HEK293 (cell line): ENCODE data around the gene HP.

ENCODE experiments used
- ATF2 ChIP-seq: fragments of 450-650 bp; formaldehyde crosslinking; IDR thresholded peaks from 2 replicates; pipeline ENCODE4 v1.5.1; 2016; ENCODE audit warnings: missing biosample characterization, missing genetic modification characterization, low read depth
- ELK4 ChIP-seq: IDR thresholded peaks from 2 replicates; pipeline ENCODE4 v1.6.1; 2011; ENCODE audit warnings: mild to moderate bottlenecking, low read depth, low read length, borderline replicate concordance
- GLI2 ChIP-seq: fragments of 450-650 bp; formaldehyde crosslinking; IDR thresholded peaks from 2 replicates; pipeline ENCODE4; 2017; ENCODE audit warnings: missing biosample characterization, missing genetic modification characterization, low read depth, borderline replicate concordance
- KLF8 ChIP-seq: fragments of 450-650 bp; formaldehyde crosslinking; IDR thresholded peaks from 2 replicates; pipeline ENCODE4 v1.5.1; 2016; ENCODE audit warnings: missing biosample characterization, missing genetic modification characterization
- PATZ1 ChIP-seq: fragments of 450-650 bp; formaldehyde crosslinking; IDR thresholded peaks from 2 replicates; pipeline ENCODE4 v1.5.1; 2016; ENCODE audit warnings: missing biosample characterization, missing genetic modification characterization
- PRDM1 ChIP-seq: fragments of 450-650 bp; formaldehyde crosslinking; IDR thresholded peaks from 2 replicates; pipeline ENCODE4; 2016; ENCODE audit warnings: missing biosample characterization, missing genetic modification characterization
- PRDM10 ChIP-seq: fragments of 450-650 bp; formaldehyde crosslinking; IDR thresholded peaks from 2 replicates; pipeline ENCODE4 v1.5.1; 2016; ENCODE audit warnings: missing biosample characterization, missing genetic modification characterization
- SCRT2 ChIP-seq: fragments of 450-650 bp; formaldehyde crosslinking; IDR thresholded peaks from 2 replicates; pipeline ENCODE4 v1.5.1; 2016; ENCODE audit warnings: missing biosample characterization, missing genetic modification characterization
- ZBTB44 ChIP-seq: fragments of 450-650 bp; IDR thresholded peaks from 2 replicates; pipeline ENCODE4 v1.5.1; 2018; ENCODE audit warnings: missing biosample characterization, mild to moderate bottlenecking, missing genetic modification characterization
- ZBTB6 ChIP-seq: fragments of 450-650 bp; formaldehyde crosslinking; IDR thresholded peaks from 2 replicates; pipeline ENCODE4 v1.5.1; 2017; ENCODE audit warnings: missing biosample characterization, missing genetic modification characterization
- ZBTB7A ChIP-seq: fragments of 450-650 bp; formaldehyde crosslinking; IDR thresholded peaks from 2 replicates; pipeline ENCODE4 v1.5.1; 2016; ENCODE audit warnings: low read depth, missing biosample characterization, missing genetic modification characterization
- ZEB2 ChIP-seq: fragments of 450-650 bp; formaldehyde crosslinking; IDR thresholded peaks from 2 replicates; pipeline ENCODE4 v1.5.1; 2016; ENCODE audit warnings: missing biosample characterization, missing genetic modification characterization
- ZNF133 ChIP-seq: fragments of 450-650 bp; formaldehyde crosslinking; IDR thresholded peaks from 2 replicates; pipeline ENCODE4 v1.5.1; 2016; ENCODE audit warnings: missing biosample characterization, missing genetic modification characterization
- ZNF138 ChIP-seq: fragments of 450-650 bp; formaldehyde crosslinking; IDR thresholded peaks from 2 replicates; pipeline ENCODE4 v1.5.1; 2016; ENCODE audit warnings: missing biosample characterization, missing genetic modification characterization, borderline replicate concordance
- ZNF155 ChIP-seq: fragments of 450-650 bp; formaldehyde crosslinking; IDR thresholded peaks from 2 replicates; pipeline ENCODE4 v1.5.1; 2016; ENCODE audit warnings: missing biosample characterization, missing genetic modification characterization
- ZNF292 ChIP-seq: fragments of 450-650 bp; formaldehyde crosslinking; IDR thresholded peaks from 2 replicates; pipeline ENCODE4 v1.5.1; 2016; ENCODE audit warnings: low read depth, missing biosample characterization, missing genetic modification characterization, borderline replicate concordance
- ZNF311 ChIP-seq: fragments of 450-650 bp; formaldehyde crosslinking; IDR thresholded peaks from 2 replicates; pipeline ENCODE4 v1.5.1; 2017; ENCODE audit warnings: missing biosample characterization, missing genetic modification characterization, borderline replicate concordance
- ZNF324 ChIP-seq: fragments of 450-650 bp; formaldehyde crosslinking; IDR thresholded peaks from 2 replicates; pipeline ENCODE4 v1.5.1; 2016; ENCODE audit warnings: missing biosample characterization, missing genetic modification characterization
- ZNF350 ChIP-seq: fragments of 450-650 bp; formaldehyde crosslinking; IDR thresholded peaks from 2 replicates; pipeline ENCODE4 v1.5.0; 2017; ENCODE audit warnings: missing biosample characterization, mild to moderate bottlenecking, missing genetic modification characterization
- ZNF488 ChIP-seq: fragments of 450-650 bp; formaldehyde crosslinking; IDR thresholded peaks from 2 replicates; pipeline ENCODE4 v1.5.1; 2016; ENCODE audit warnings: missing biosample characterization, missing genetic modification characterization
- ZNF521 ChIP-seq: fragments of 450-650 bp; formaldehyde crosslinking; IDR thresholded peaks from 2 replicates; pipeline ENCODE4 v1.5.1; 2017; ENCODE audit warnings: missing biosample characterization, mild to moderate bottlenecking, missing genetic modification characterization
- ZNF596 ChIP-seq: fragments of 450-650 bp; IDR thresholded peaks from 2 replicates; pipeline ENCODE4 v1.5.0; 2018; ENCODE audit warnings: missing biosample characterization, mild to moderate bottlenecking, missing genetic modification characterization, moderate library complexity
- ZNF610 ChIP-seq: fragments of 450-650 bp; formaldehyde crosslinking; IDR thresholded peaks from 2 replicates; pipeline ENCODE4 v1.5.1; 2016; ENCODE audit warnings: missing biosample characterization, missing genetic modification characterization, borderline replicate concordance
- ZNF660 ChIP-seq: fragments of 450-650 bp; IDR thresholded peaks from 2 replicates; pipeline ENCODE4 v1.5.1; 2018; ENCODE audit warnings: missing biosample characterization, mild to moderate bottlenecking, missing genetic modification characterization
- ZNF670 ChIP-seq: fragments of 450-650 bp; formaldehyde crosslinking; IDR thresholded peaks from 2 replicates; pipeline ENCODE4 v1.5.1; 2016; ENCODE audit warnings: missing biosample characterization, missing genetic modification characterization, low read depth
- ZNF776 ChIP-seq: fragments of 450-650 bp; formaldehyde crosslinking; IDR thresholded peaks from 2 replicates; pipeline ENCODE4 v1.5.0; 2017; ENCODE audit warnings: missing biosample characterization, missing genetic modification characterization, borderline replicate concordance
- ZNF837 ChIP-seq: fragments of 450-650 bp; formaldehyde crosslinking; IDR thresholded peaks from 2 replicates; pipeline ENCODE4 v1.5.1; 2016; ENCODE audit warnings: missing biosample characterization, missing genetic modification characterization

HP gene

GRCh38 chr16:72093448-72094265 is 39.4 kb downstream of the HP start, which contains the start of the genes DHX38 and TXNL4B (continued):
- TF ChIP-seq ZNF350 (tag by site-specific recombination) (no peak), ZNF521 (tag by site-specific recombination) (no peak), ZNF776 (tag by site-specific recombination) (no peak), GLI2 (tag by site-specific recombination) (no peak), PATZ1 (tag by site-specific recombination) (peak; percentile 73), ZNF133 (tag by site-specific recombination) (no peak), ZNF670 (tag by site-specific recombination) (no peak), KLF8 (tag by site-specific recombination) (peak; percentile 72), ZNF138 (tag by site-specific recombination) (no peak), ZNF324 (tag by site-specific recombination) (no peak), ZNF311 (tag by site-specific recombination) (no peak), ZNF837 (tag by site-specific recombination) (no peak), ZBTB6 (peak; percentile 21; the same call in 1 of the 2 replicates), ZNF155 (no peak), ZBTB7A (no peak), ZNF660 (tag by site-specific recombination) (peak; percentile 69), ZEB2 (tag by site-specific recombination) (no peak), SCRT2 (tag by site-specific recombination) (peak; percentile 81), ZNF488 (tag by site-specific recombination) (no peak), ZNF610 (tag by site-specific recombination) (no peak), ZBTB44 (no peak), PRDM1 (tag by site-specific recombination) (no peak), ATF2 (tag by site-specific recombination) (no peak), ELK4 (peak; percentile 86; the same call in 1 of the 2 replicates), ZNF596 (tag by site-specific recombination) (no peak), ZNF292 (tag by site-specific recombination) (no peak), PRDM10 (tag by site-specific recombination) (peak; percentile 40; the same call in 1 of the 2 replicates)
